HL-60 (cell line): Measurements from ENCODE around the gene MVD.

Source experiments
- CTCF ChIP-seq: IDR thresholded peaks from one replicate; pipeline ENCODE4 v1.5.1; 2011; ENCODE audit warnings: low read length, control low read depth, inconsistent platforms; ENCODE audit not compliant: insufficient read depth
- POLR2AphosphoS5 ChIP-seq: IDR thresholded peaks from 2 replicates; pipeline ENCODE4 v1.6.1; 2012; ENCODE audit warnings: low read depth
- REST ChIP-seq: IDR thresholded peaks from 2 replicates; pipeline ENCODE4 v1.6.1; 2012; ENCODE audit warnings: low read depth; ENCODE audit not compliant: insufficient replicate concordance
- SPI1 ChIP-seq: IDR thresholded peaks from 2 replicates; pipeline ENCODE4 v1.6.1; 2012; ENCODE audit warnings: low read depth, mild to moderate bottlenecking, borderline replicate concordance

DNA sequence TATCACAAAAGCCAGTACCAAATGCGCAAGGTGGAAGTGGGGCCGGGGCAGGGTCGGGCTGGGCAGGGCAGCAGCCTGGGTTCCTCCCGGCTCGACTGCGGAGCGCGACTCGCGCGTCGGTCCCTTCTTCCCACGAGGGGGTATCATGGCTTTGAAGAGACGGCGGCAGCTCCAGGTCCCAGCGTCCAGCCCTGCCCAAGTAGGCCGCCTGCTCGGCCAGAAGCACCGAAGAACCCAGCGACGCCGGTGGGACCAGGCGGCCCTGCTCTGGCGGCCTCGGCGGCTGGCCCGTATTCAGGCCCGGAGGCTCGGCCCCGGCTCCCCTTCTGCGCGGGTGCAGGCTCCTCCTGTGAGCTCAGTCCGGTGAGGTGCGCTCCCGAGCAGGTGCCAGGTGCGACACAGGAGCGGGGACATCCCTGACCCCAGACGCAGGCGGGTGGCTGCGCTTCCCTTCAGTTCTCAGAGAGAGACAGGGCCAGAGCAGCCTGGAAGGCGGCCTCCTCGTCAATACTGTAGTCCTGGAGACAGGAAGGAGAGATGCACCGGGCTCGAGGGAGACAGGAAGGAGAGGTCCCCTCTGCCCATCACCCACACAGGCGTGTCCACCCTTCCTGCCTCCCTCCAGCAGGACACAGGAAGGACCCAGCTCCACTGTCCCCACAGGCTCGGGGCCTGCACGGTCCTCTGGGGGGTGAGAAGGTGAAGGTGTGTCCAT is 34.4 kb upstream of the MVD start:
- TF ChIP-seq CTCF (no peak), POLR2AphosphoS5 (no peak), SPI1 (no peak), REST (no peak)
